Kidney epithelial cell (primary cell): Measurements from ENCODE around the gene TMEFF2. TPM values are rescaled to one million over a fixed set of nuclear protein-coding genes. Genes with fewer than 3 reads are reported as not detected.

Experiments
- DNase-seq: peaks from one replicate; pipeline ENCODE4 v3.0.0-alpha.2; 2010; ENCODE audit warnings: low read depth
- H3K27me3 ChIP-seq: 2 replicates; pipeline ENCODE4 v1.6.0; 2011; ENCODE audit warnings: low read length; ENCODE audit not compliant: control insufficient read depth, insufficient read depth
- H3K36me3 ChIP-seq: 2 replicates; pipeline ENCODE4 v1.5.1; 2011; ENCODE audit warnings: low read length; ENCODE audit not compliant: control insufficient read depth, insufficient read depth
- H3K4me3 ChIP-seq: 2 replicates; pipeline ENCODE4 v1.5.1; 2011; ENCODE audit warnings: low read depth, mild to moderate bottlenecking, control low read depth, low read length
- CTCF ChIP-seq: IDR thresholded peaks from 2 replicates; pipeline ENCODE4 v1.5.1; 2011; ENCODE audit warnings: mild to moderate bottlenecking, moderate library complexity, low read length, control low read depth, inconsistent platforms; ENCODE audit not compliant: insufficient read depth, poor library complexity, severe bottlenecking
- total RNA-seq: library from RNA; depleted of rRNA; stranded (reverse); fragments of >200 nt; gene quantifications from 2 replicates; pipeline ENCODE4 v1.2.3, GENCODE V29; 2015

TMEFF2 gene
- total RNA-seq, 1 donor from 2014 or later: not detected

GRCh38 chr2:191915750-191916149 is 279.0 kb downstream of the TMEFF2 start:
- Histone ChIP-seq H3K27me3 (no peaks in the 10 kb centered on the region), H3K36me3 (no peaks in the 10 kb centered on the region), H3K4me3 (no peak overlapping the region)
- DNase-seq: no peak
- TF ChIP-seq CTCF: no peak

GRCh38 chr2:191913796-191914195 is 280.9 kb downstream of the TMEFF2 start:
- no peak for DNase-seq

DNA sequence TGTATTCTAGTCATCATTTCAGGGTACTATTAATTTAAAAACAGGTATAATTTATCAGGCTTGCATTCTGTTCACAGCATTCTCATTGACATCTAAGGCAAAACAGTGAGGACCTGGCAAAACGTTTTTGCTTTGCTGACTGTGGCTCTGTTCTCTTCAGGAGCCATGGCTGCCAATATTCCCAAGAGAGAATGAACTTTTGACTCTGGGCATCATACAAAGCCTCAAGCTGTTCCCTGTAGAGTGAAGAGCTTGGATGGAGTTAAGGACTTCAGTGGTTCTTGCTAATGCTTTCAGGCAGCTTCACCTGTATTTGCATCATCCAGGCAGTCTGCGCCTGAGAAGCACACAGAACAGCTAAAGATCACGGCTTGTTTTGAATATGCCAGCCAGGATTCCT is 282.0 kb downstream of the TMEFF2 start:
- Histone ChIP-seq H3K36me3 (no peaks in the 10 kb centered on the region), H3K4me3 (no peak overlapping the region), H3K27me3 (no peaks in the 10 kb centered on the region)
- TF ChIP-seq CTCF: no peak
- DNase-seq: no peak

More at GRCh38 chr2:191913796-191914195, 280.9 kb downstream of the TMEFF2 start:
- H3K27me3 ChIP-seq: no peaks in the 10 kb centered on the region
- H3K4me3 ChIP-seq: no peak overlapping the region
- H3K36me3 ChIP-seq: no peaks in the 10 kb centered on the region
- TF ChIP-seq CTCF: no peak

DNA sequence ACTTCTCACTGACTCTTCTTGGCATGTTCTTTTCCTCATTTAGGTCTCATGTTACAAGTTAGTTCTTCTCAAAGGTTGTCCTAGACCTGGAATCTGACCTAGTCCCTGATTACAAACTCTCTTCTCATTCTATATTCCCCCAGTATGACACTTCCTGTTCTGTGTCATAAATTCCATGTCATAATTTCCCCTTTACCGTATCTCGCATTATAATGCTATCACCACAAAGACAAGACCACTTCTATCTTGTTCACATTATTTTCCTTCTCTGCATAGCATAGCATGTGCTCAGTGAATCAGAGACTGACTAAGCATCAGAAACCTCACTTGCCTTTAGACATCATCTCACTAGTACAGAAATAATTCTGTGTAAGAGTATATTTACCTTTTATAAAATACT is 284.2 kb downstream of the TMEFF2 start:
- peak; percentile 56 for DNase-seq

DNA sequence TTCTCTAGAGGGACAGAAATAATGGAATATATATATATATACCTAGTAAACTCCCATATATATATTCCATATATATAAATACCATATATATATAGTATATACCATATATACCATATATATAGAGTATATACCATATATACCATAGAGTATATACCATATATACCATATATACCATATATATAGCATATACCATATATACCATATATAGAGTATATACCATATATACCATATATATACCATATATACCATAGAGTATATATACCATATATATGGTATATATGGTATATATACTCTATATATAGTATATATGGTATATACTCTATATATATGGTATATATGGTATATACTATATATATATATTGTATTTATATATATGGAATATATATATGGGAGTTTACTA is 285.9 kb downstream of the TMEFF2 start:
- Histone ChIP-seq H3K27me3 (no peaks in the 10 kb centered on the region), H3K4me3 (no peak overlapping the region), H3K36me3 (no peaks in the 10 kb centered on the region)
- TF ChIP-seq CTCF: no peak
- no peak for DNase-seq

More for the DNA sequence above, 284.2 kb downstream of the TMEFF2 start:
- H3K27me3 ChIP-seq: no peaks in the 10 kb centered on the region
- H3K36me3 ChIP-seq: no peaks in the 10 kb centered on the region
- H3K4me3 ChIP-seq: no peak overlapping the region
- no peak for TF ChIP-seq CTCF

GRCh38 chr2:191907545-191907944 is 287.2 kb downstream of the TMEFF2 start:
- H3K36me3 ChIP-seq: no peaks in the 10 kb centered on the region
- TF ChIP-seq CTCF: no peak
- H3K27me3 ChIP-seq: no peaks in the 10 kb centered on the region
- DNase-seq: no peak
- no peak overlapping the region for H3K4me3 ChIP-seq
